GM23248 (cell line): ENCODE data around the gene SART3.

Experiments used
- EZH2 ChIP-seq: fragments of 200-600 bp; sonication (generic); IDR thresholded peaks from 2 replicates; pipeline ENCODE4 v1.6.1; 2018; ENCODE audit warnings: antibody characterized with exemption, mild to moderate bottlenecking; ENCODE audit not compliant: insufficient read depth, poor library complexity, severe bottlenecking
- EZH2phosphoT487 ChIP-seq: fragments of 200-600 bp; sonication (generic); IDR thresholded peaks from 2 replicates; pipeline ENCODE4 v1.6.1; 2018; ENCODE audit warnings: antibody characterized with exemption, moderate library complexity, mild to moderate bottlenecking, low read depth; ENCODE audit not compliant: insufficient read depth

DNA sequence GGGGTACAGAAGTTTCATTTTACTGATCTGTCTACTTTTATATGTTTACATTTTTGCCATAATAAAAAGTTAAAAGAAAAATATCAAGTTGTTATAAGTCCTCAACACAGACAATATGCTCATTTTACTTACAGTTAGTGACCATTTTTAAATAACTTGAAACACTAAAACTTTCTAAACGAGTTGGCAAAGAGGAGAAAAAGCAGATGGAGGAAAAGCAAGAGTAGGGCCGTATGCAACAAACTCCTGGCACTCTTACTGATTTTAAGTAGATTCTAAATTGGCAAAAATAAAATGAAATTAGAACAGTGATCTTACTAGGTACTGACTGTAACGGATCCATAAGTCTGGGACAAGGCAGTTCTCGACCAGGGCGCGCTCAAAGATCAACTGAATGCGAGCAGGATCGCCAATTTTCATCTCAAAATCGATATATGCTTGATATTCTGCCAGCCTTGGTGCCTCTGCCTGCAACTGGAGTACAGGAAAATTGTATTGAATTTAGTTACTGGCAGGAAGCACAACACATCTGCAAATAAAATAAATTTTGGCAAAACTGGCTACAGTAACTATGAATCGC is 22.3 kb downstream of the SART3 start:
- no peak for TF ChIP-seq EZH2phosphoT487
- no peak for TF ChIP-seq EZH2
